ENCODE data around the gene BCL2L1. TPM values are rescaled to one million over a fixed set of nuclear protein-coding genes. Genes with fewer than 3 reads are reported as not detected.

BCL2L1 gene
- total RNA-seq, 1 donor from 2014 or later: 60.4 TPM

DNA sequence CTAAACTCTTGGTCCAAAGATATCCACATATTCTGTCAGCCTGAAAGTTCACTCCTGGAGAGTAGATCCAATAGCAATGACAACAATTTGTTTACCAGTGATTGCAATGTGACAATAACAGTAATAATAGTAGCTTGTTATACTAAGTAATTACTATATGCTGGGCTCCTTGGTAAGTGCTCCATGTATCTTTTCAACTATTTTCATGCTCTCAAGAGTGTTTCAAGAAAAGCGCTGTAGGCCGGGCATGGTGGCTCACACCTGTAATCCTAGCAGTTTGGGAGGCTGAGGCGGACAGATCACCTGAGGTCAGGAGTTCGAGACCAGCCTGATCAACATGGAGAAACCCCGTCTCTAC, 15.4 kb downstream of the BCL2L1 start:
- Mint-ChIP-seq H3K27ac (no peak overlapping the region), H3K36me3 (ENCODE audit: low read depth) (peaks cover 65% of the 10 kb centered on the region), H3K4me3 (no peak overlapping the region), H3K4me1 (peaks cover 58% of the 10 kb centered on the region), H3K9me3 (no peaks in the 10 kb centered on the region), H3K27me3 (no peaks in the 10 kb centered on the region)
- no peak for TF ChIP-seq CTCF (IDR thresholded peaks at IDR 0.05)
- intact Hi-C loops (cut with micrococcal nuclease): loop anchor here (2.0 kb wide), 1 partner anchor 16 kb away; the partner anchor contains the start of gene BCL2L1
- ChIA-PET POLR2A (interaction anchor here (0.5 kb wide), 1 partner anchor 15 kb away, joined by 8 read pairs; the partner anchor contains the start of gene BCL2L1), CTCF (interaction anchor here (1.9 kb wide), 1 partner anchor 17 kb away, joined by 9 read pairs; no protein-coding TSS in a partner anchor)
- no peak for DNase-seq
- ATAC-seq (ENCODE audit: low read depth): no peak

GRCh38 chr20:31706607-31707257, 15.9 kb downstream of the BCL2L1 start:
- Mint-ChIP-seq H3K27me3 (no peaks in the 10 kb centered on the region), H3K9me3 (no peaks in the 10 kb centered on the region), H3K27ac (peak overlapping the region; percentile 73), H3K4me3 (no peak overlapping the region), H3K4me1 (peaks cover 61% of the 10 kb centered on the region), H3K36me3 (ENCODE audit: low read depth) (peaks cover 68% of the 10 kb centered on the region)
- ATAC-seq (ENCODE audit: low read depth) (no peak), DNase-seq (no peak)
- TF ChIP-seq CTCF (IDR thresholded peaks at IDR 0.05): no peak
- intact Hi-C loops (cut with micrococcal nuclease): loop anchor here (2.0 kb wide), 1 partner anchor 16 kb away; the partner anchor contains the start of gene BCL2L1
- CTCF ChIA-PET: interaction anchor here (1.9 kb wide), 1 partner anchor 17 kb away, joined by 9 read pairs; no protein-coding TSS in a partner anchor
- POLR2A ChIA-PET: interaction anchor here (0.5 to 1.2 kb wide), 2 partner anchors 11 to 16 kb away, joined by 3 to 8 read pairs; partner anchors contain the start of gene BCL2L1

DNA sequence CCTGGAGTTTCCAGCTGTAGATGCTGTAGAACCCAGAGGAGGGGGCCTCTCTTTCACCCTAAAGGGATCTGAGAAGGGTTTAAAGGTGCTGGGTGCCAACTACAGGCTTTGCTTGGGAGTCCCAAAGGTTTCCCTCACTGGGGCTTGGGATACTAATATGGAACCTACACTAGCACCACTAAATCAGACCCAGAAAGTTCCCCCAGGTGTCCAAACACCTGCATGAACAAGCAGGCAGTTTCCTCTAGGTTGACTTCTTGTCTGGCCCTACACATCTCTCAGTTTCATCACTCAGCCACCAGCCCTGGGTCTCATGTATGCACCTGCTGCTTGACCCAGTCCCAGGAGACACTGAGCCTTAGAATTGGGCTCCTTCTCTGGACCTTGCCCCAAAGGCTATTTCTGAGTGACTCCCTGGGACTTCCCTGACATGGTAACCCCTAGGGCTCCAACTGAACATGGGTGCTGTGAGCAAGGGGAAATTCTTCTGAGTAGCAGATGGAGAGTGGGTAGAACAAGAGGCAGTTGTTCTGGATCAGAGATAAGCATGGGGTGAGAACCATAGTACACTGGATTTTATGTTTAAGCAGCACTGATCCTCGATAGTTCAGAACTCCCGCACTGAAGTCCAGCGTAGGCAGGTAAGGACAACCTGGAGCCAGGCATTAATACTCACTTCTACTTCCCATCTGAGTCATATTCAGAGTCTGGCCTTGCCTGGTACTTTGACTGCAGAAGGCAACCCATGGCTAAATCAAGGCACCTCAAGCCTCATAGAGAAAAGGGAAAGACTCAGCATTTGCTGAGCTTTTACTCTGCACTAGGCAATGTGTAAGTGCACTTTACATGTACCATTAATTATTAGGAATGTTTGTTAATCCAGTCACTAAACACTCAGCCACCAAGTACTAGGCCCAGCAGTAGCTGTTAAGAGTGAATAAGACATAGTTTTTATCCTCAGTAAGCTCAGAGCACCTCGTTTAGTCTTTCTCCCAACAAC, 16.8 kb downstream of the BCL2L1 start:
- H3K4me3 Mint-ChIP-seq: peak overlapping the region; percentile 17

GRCh38 chr20:31705191-31705590, 17.5 kb downstream of the BCL2L1 start:
- Mint-ChIP-seq H3K9me3 (no peaks in the 10 kb centered on the region), H3K36me3 (ENCODE audit: low read depth) (peaks cover 65% of the 10 kb centered on the region), H3K4me1 (peaks cover 58% of the 10 kb centered on the region), H3K4me3 (no peak overlapping the region), H3K27me3 (no peaks in the 10 kb centered on the region), H3K27ac (no peak overlapping the region)
- no peak for ATAC-seq (ENCODE audit: low read depth)
- ChIA-PET CTCF (interaction anchor here (0.6 to 1.2 kb wide), 2 partner anchors 44 to 217 kb away, joined by 3 read pairs; no protein-coding TSS in a partner anchor), POLR2A (interaction anchor here (0.6 to 0.9 kb wide), 2 partner anchors 11 to 37 kb away, joined by 3 to 4 read pairs; no protein-coding TSS in a partner anchor)
- no peak for DNase-seq
- intact Hi-C loops (cut with micrococcal nuclease): loop anchor here (1.0 kb wide), 1 partner anchor 12 kb away; no protein-coding TSS in a partner anchor
- no peak for TF ChIP-seq CTCF (IDR thresholded peaks at IDR 0.05)

More for the DNA sequence above, 16.8 kb downstream of the BCL2L1 start:
- DNase-seq (no peak), ATAC-seq (ENCODE audit: low read depth) (peak; percentile 75)
- Mint-ChIP-seq H3K9me3 (no peaks in the 10 kb centered on the region), H3K27ac (peak overlapping the region; percentile 73), H3K4me1 (peaks cover 59% of the 10 kb centered on the region), H3K36me3 (ENCODE audit: low read depth) (peaks cover 65% of the 10 kb centered on the region), H3K27me3 (no peaks in the 10 kb centered on the region)
- intact Hi-C loops (cut with micrococcal nuclease): loop anchor here (1.0 to 2.0 kb wide), 2 partner anchors 11 to 17 kb away; partner anchors contain the start of gene BCL2L1
- ChIA-PET POLR2A (interaction anchor here (0.9 to 1.2 kb wide), 2 partner anchors 10 to 12 kb away, joined by 3 read pairs; no protein-coding TSS in a partner anchor), CTCF (interaction anchor here (1.9 kb wide), 1 partner anchor 18 kb away, joined by 9 read pairs; no protein-coding TSS in a partner anchor)
- TF ChIP-seq CTCF (IDR thresholded peaks at IDR 0.05): no peak

All from activated B cell treated with CpG ODN at 0.5 μM for 24 hours (primary cell).